ENCODE measurements around the gene UBE2R2.
"Not testable (repeated sequence)": the region's sequence is repeated elsewhere in the genome, so short reads cannot be mapped to it uniquely, and the experiment has no call there.

UBE2R2 gene

DNA sequence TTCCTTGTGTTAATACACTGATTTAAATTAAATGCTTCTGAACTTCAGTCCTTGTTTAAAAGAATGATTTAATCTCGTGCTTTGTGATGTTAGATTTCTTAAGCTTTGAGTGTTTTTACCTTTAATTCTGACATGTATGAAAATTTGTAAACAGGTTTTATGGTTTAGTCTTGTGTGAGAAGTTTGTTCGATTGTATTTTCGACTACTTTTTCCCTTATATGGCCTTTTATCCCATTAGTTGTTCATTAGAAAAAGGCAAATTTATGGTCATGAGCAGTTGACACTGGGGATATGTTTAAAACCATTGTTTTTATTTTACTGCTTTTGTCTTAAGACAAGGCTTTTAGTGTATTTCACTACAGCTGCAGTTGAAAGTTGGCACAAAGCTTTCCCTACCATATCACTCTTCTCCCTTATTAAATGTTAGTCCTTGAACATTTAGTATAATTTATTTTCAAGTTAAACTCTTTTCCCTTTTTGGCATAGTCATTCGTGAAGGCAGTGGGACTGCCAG lies 3.3 kb downstream of the UBE2R2 start:
- no peak for TF ChIP-seq ZFX (IDR thresholded peaks at IDR 0.05; ENCODE audit: borderline replicate concordance)
- TF ChIP-seq, protein P1, sequence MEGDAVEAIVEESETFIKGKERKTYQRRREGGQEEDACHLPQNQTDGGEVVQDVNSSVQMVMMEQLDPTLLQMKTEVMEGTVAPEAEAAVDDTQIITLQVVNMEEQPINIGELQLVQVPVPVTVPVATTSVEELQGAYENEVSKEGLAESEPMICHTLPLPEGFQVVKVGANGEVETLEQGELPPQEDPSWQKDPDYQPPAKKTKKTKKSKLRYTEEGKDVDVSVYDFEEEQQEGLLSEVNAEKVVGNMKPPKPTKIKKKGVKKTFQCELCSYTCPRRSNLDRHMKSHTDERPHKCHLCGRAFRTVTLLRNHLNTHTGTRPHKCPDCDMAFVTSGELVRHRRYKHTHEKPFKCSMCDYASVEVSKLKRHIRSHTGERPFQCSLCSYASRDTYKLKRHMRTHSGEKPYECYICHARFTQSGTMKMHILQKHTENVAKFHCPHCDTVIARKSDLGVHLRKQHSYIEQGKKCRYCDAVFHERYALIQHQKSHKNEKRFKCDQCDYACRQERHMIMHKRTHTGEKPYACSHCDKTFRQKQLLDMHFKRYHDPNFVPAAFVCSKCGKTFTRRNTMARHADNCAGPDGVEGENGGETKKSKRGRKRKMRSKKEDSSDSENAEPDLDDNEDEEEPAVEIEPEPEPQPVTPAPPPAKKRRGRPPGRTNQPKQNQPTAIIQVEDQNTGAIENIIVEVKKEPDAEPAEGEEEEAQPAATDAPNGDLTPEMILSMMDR (IDR thresholded peaks at IDR 0.05): no peak
- peak overlapping the region; percentile 97; the same call in 1 of the 2 replicates for H3K27ac ChIP-seq

GRCh38 chr9:33823801-33824200 lies 6.8 kb downstream of the UBE2R2 start:
- no peak overlapping the region for H3K27ac ChIP-seq
- TF ChIP-seq, protein P1 (IDR thresholded peaks at IDR 0.05): no peak

GRCh38 chr9:33827285-33827684 lies 10.3 kb downstream of the UBE2R2 start:
- not testable (repeated sequence) for H3K27ac ChIP-seq

- H3K27ac ChIP-seq: not testable (repeated sequence)
Observed at GRCh38 chr9:33829641-33830230, 12.8 kb downstream of the UBE2R2 start.

DNA sequence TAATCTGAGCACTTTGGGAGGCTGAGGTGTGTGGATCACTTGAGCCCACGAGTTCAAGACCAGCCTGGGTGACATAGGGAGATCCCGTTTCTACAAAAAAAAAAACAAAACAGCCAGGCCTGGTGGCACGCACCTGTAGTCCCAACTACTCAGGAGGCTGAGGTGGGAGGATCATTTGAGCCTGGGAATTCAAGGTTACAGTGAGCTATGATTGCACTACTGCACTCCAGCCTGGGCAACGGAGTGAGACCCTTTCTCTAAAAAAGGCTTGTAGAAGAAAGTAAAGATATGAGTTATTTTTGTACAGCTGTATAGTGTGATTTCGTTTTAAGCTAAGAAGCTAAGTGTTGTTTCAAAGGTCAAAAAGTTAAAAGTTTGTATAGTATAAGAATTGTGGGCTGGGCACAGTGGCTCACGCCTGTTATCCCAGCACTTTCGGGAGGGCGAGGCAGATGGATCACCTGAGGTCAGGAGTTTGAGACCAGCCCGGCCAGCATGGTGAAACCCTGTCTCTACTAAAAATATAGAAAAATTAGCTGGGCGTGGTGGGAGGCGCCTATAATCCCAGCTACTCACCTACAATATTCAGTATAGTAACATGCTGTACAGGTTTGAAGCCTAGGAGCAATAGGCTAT lies 18.8 kb downstream of the UBE2R2 start:
- TF ChIP-seq, protein P1 (IDR thresholded peaks at IDR 0.05): no peak
- no peak for TF ChIP-seq ZFX (IDR thresholded peaks at IDR 0.05; ENCODE audit: borderline replicate concordance)
- peak overlapping the region; percentile 33 for H3K27ac ChIP-seq

- H3K27ac ChIP-seq: not testable (repeated sequence)
Observed at GRCh38 chr9:33836261-33836660, 19.3 kb downstream of the UBE2R2 start.

- peak overlapping the region; percentile 5; the same call in 1 of the 2 replicates for H3K27ac ChIP-seq
- TF ChIP-seq, protein P1 (IDR thresholded peaks at IDR 0.05): no peak
- TF ChIP-seq ZFX (IDR thresholded peaks at IDR 0.05; ENCODE audit: borderline replicate concordance): no peak
Observed at GRCh38 chr9:33837138-33837537, 20.2 kb downstream of the UBE2R2 start.

GRCh38 chr9:33840381-33840780 lies 23.4 kb downstream of the UBE2R2 start:
- no peak overlapping the region; the same call in 1 of the 2 replicates for H3K27ac ChIP-seq
- TF ChIP-seq ZFX (IDR thresholded peaks at IDR 0.05; ENCODE audit: borderline replicate concordance): no peak
- TF ChIP-seq, protein P1 (IDR thresholded peaks at IDR 0.05): no peak

All from 22Rv1 (cell line).